ENCODE measurements around the gene E2F3. TPM values are rescaled to one million over a fixed set of nuclear protein-coding genes. Genes with fewer than 3 reads are reported as not detected.
A peak's percentile ranks its signal among the peaks of the same experiment; 100 is the strongest.
"Not testable (repeated sequence)": the region's sequence is repeated elsewhere in the genome, so short reads cannot be mapped to it uniquely, and the experiment has no call there.

Gene E2F3
- total RNA-seq, 2 donors from 2014 or later, result 6.5 to 12.4 TPM

DNA sequence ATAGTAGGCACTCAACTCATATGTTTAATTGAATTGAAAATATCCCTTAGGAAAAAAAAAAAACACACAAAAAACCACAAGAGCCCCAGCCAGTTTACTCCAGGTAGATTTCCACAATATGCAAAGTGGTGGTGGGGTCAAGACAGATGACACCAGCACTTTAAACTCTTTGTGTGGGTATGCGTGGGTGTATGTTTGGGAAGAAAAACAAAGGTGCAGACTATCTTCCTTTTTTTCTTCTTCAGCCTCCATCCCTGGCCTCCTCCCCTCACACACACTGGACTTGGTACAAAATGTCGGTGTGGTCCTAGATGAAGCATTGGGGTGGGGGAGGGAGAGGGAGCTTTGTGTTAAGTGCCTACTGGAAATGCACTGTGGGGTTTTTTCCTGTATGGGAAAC lies 90.4 kb downstream of the E2F3 start:
- no peak for ATAC-seq (ENCODE audit: insufficient number of reproducible peaks, low FRiP score, low read depth)
- no peaks in the 10 kb centered on the region for H3K9me3 ChIP-seq
- no peak overlapping the region for H3K4me3 ChIP-seq

GRCh38 chr6:20497216-20498040 lies 95.7 kb downstream of the E2F3 start:
- no peaks in the 10 kb centered on the region for H3K27me3 ChIP-seq (replicated peaks; ENCODE audit: insufficient read depth)
- H3K27ac ChIP-seq, result no peak overlapping the region
- no peak for TF ChIP-seq CTCF (IDR thresholded peaks at IDR 0.05)
- ATAC-seq (ENCODE audit: insufficient number of reproducible peaks, low FRiP score, low read depth) (no peak), DNase-seq (ENCODE audit: low spot score) (no peak)
- no peaks in the 10 kb centered on the region for H3K36me3 ChIP-seq
- H3K4me3 ChIP-seq, result no peak overlapping the region
- no peaks in the 10 kb centered on the region for H3K4me1 ChIP-seq (ENCODE audit: control insufficient read depth in 1 of 2, low read depth in 2 of 2)
- H3K9me3 ChIP-seq, result no peaks in the 10 kb centered on the region

More for the DNA sequence above, 90.4 kb downstream of the E2F3 start:
- no peak for TF ChIP-seq CTCF (IDR thresholded peaks at IDR 0.05)
- Histone ChIP-seq H3K27me3 (replicated peaks; ENCODE audit: insufficient read depth) (no peaks in the 10 kb centered on the region), H3K4me1 (ENCODE audit: control insufficient read depth in 1 of 2, low read depth in 2 of 2) (no peaks in the 10 kb centered on the region), H3K36me3 (peaks cover 14% of the 10 kb centered on the region), H3K27ac (no peak overlapping the region)
- no peak for DNase-seq (ENCODE audit: low spot score)

GRCh38 chr6:20498041-20498385 lies 96.3 kb downstream of the E2F3 start:
- TF ChIP-seq CTCF (IDR thresholded peaks at IDR 0.05), result no peak
- Histone ChIP-seq H3K9me3 (no peaks in the 10 kb centered on the region), H3K27ac (no peak overlapping the region), H3K27me3 (replicated peaks; ENCODE audit: insufficient read depth) (no peaks in the 10 kb centered on the region), H3K4me3 (no peak overlapping the region), H3K36me3 (no peaks in the 10 kb centered on the region), H3K4me1 (ENCODE audit: control insufficient read depth in 1 of 2, low read depth in 2 of 2) (no peaks in the 10 kb centered on the region)
- DNase-seq (ENCODE audit: low spot score) (no peak), ATAC-seq (ENCODE audit: insufficient number of reproducible peaks, low FRiP score, low read depth) (no peak)

- no peak overlapping the region for H3K27ac ChIP-seq
- no peak for DNase-seq (ENCODE audit: low spot score)
- H3K27me3 ChIP-seq (replicated peaks; ENCODE audit: insufficient read depth), result no peaks in the 10 kb centered on the region
- no peaks in the 10 kb centered on the region for H3K36me3 ChIP-seq
- no peaks in the 10 kb centered on the region for H3K9me3 ChIP-seq
- ATAC-seq (ENCODE audit: insufficient number of reproducible peaks, low FRiP score, low read depth), result no peak
- H3K4me3 ChIP-seq, result no peak overlapping the region
- no peaks in the 10 kb centered on the region for H3K4me1 ChIP-seq (ENCODE audit: control insufficient read depth in 1 of 2, low read depth in 2 of 2)
- TF ChIP-seq CTCF (IDR thresholded peaks at IDR 0.05), result no peak
Measured at GRCh38 chr6:20509212-20509611, 107.5 kb downstream of the E2F3 start.

- ATAC-seq (ENCODE audit: insufficient number of reproducible peaks, low FRiP score, low read depth), result peak; percentile 28
- H3K4me1 ChIP-seq (ENCODE audit: control insufficient read depth in 1 of 2, low read depth in 2 of 2), result no peaks in the 10 kb centered on the region
Measured at GRCh38 chr6:20511852-20512251, 110.2 kb downstream of the E2F3 start.

DNA sequence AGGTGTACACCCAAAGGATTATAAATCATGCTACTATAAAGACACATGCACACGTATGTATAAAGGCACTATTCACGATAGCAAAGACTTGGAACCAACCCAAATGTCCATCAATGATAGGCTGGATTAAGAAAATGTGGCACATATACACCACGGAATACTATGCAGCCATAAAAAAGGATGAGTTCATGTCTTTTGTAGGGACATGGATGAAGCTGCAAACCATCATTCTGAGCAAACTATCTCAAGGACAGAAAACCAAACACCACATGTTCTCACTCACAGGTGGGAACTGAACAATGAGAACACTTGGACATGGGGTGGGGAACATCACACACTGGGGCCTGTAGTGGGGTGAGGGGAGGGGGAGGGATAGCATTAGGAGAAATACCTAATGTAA lies 123.5 kb downstream of the E2F3 start:
- H3K9me3 ChIP-seq; H3K4me3 ChIP-seq; H3K27ac ChIP-seq; ATAC-seq (ENCODE audit: insufficient number of reproducible peaks, low FRiP score, low read depth); DNase-seq (ENCODE audit: low spot score); H3K27me3 ChIP-seq (replicated peaks; ENCODE audit: insufficient read depth); H3K36me3 ChIP-seq: not testable (repeated sequence)
- H3K4me1 ChIP-seq (ENCODE audit: control insufficient read depth in 1 of 2, low read depth in 2 of 2), result peaks cover 5 to 10% of the 10 kb centered on the region in 2 donors

More at GRCh38 chr6:20511852-20512251, 110.2 kb downstream of the E2F3 start:
- no peak overlapping the region for H3K27ac ChIP-seq
- TF ChIP-seq CTCF (IDR thresholded peaks at IDR 0.05), result no peak
- DNase-seq (ENCODE audit: low spot score), result no peak
- no peaks in the 10 kb centered on the region for H3K9me3 ChIP-seq
- no peaks in the 10 kb centered on the region for H3K27me3 ChIP-seq (replicated peaks; ENCODE audit: insufficient read depth)
- H3K36me3 ChIP-seq, result no peaks in the 10 kb centered on the region
- H3K4me3 ChIP-seq, result no peak overlapping the region
